ENCODE results near the gene THAP10. TPM values are rescaled to one million over a fixed set of nuclear protein-coding genes. Genes with fewer than 3 reads are reported as not detected.

Gene THAP10
- total RNA-seq, 1 experiment from 2014 or later: 6.6 TPM

DNA sequence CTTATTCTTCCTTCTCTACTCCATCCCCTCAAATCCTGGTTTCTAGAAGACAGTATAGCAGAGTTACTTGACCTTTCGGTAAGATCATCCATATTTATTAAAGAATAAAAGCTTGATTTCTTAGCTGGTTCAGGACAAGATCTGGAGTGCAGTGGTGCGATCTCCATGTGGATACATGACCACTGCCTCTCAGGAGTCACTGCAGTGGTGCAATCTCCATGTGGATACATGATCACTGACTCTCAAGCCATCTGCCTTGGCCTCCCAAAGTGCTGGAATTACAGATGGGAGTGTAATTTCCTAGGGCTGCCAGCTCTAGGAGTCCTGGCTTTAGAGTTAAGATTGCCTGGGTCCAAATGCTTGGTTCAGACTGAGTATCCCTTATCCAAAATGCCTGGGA lies 54.8 kb downstream of the THAP10 start:
- H3K4me3 ChIP-seq (ENCODE audit: low read depth, low read length, poor library complexity, severe bottlenecking): no peak overlapping the region
- TF ChIP-seq EZH2 (IDR thresholded peaks at IDR 0.05; ENCODE audit: borderline replicate concordance, low read depth, low read length, poor library complexity, severe bottlenecking): no peak
- TF ChIP-seq, protein P1, sequence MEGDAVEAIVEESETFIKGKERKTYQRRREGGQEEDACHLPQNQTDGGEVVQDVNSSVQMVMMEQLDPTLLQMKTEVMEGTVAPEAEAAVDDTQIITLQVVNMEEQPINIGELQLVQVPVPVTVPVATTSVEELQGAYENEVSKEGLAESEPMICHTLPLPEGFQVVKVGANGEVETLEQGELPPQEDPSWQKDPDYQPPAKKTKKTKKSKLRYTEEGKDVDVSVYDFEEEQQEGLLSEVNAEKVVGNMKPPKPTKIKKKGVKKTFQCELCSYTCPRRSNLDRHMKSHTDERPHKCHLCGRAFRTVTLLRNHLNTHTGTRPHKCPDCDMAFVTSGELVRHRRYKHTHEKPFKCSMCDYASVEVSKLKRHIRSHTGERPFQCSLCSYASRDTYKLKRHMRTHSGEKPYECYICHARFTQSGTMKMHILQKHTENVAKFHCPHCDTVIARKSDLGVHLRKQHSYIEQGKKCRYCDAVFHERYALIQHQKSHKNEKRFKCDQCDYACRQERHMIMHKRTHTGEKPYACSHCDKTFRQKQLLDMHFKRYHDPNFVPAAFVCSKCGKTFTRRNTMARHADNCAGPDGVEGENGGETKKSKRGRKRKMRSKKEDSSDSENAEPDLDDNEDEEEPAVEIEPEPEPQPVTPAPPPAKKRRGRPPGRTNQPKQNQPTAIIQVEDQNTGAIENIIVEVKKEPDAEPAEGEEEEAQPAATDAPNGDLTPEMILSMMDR (conservative IDR thresholded peaks at IDR 0.05; ENCODE audit: low read depth, low read length): no peak
- H3K27me3 ChIP-seq (replicated peaks; ENCODE audit: insufficient read depth, low read depth, low read length, poor library complexity): no peaks in the 10 kb centered on the region
- POLR2A ChIA-PET (ENCODE audit: low non-redundant PET): no interaction called here
- H3K4me1 ChIP-seq (ENCODE audit: insufficient read depth, low read length, poor library complexity, severe bottlenecking): peaks cover 25% of the 10 kb centered on the region
- intact Hi-C loops (cut with micrococcal nuclease; ENCODE audit: unreplicated experiment): no loop called here
- no peak overlapping the region for H3K27ac ChIP-seq (ENCODE audit: low read depth, low read length, poor library complexity, severe bottlenecking)
- BruUV-seq (replicated peaks): no TSS peak
- H3K9me3 ChIP-seq (ENCODE audit: low read depth, low read length, poor library complexity, severe bottlenecking): no peaks in the 10 kb centered on the region
- CTCF ChIA-PET: no interaction called here
- peaks cover 18% of the 10 kb centered on the region for H3K36me3 ChIP-seq (ENCODE audit: insufficient read depth, low read length, poor library complexity, severe bottlenecking)
- no peak for DNase-seq (ENCODE audit: low spot score)

DNA sequence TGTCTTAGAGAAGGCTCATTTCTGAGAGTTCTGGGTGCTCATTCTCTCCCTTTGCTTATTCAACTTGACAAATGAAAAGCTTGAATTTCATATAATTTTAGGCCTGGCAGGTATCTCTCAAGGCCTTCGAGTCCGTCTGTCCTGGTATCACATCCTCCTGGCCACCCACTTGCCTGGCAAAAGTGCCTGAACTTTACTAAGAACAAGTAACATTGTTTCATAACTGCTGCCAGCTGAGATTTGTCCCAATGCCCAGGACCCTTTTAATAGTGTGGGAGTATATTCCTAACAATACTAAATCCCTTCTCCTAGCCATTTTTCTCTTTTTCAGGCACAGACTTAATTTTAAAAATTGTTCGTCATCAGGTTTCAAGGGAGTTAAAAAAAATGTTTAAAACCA lies 56.4 kb downstream of the THAP10 start:
- CTCF ChIA-PET: no interaction called here
- Histone ChIP-seq H3K27me3 (replicated peaks; ENCODE audit: insufficient read depth, low read depth, low read length, poor library complexity) (no peaks in the 10 kb centered on the region), H3K36me3 (ENCODE audit: insufficient read depth, low read length, poor library complexity, severe bottlenecking) (peaks cover 25% of the 10 kb centered on the region), H3K27ac (ENCODE audit: low read depth, low read length, poor library complexity, severe bottlenecking) (no peak overlapping the region), H3K4me3 (ENCODE audit: low read depth, low read length, poor library complexity, severe bottlenecking) (no peak overlapping the region), H3K4me1 (ENCODE audit: insufficient read depth, low read length, poor library complexity, severe bottlenecking) (peaks cover 31% of the 10 kb centered on the region), H3K9me3 (ENCODE audit: low read depth, low read length, poor library complexity, severe bottlenecking) (no peaks in the 10 kb centered on the region)
- TF ChIP-seq, protein P1 (conservative IDR thresholded peaks at IDR 0.05; ENCODE audit: low read depth, low read length): no peak
- no peak for TF ChIP-seq EZH2 (IDR thresholded peaks at IDR 0.05; ENCODE audit: borderline replicate concordance, low read depth, low read length, poor library complexity, severe bottlenecking)
- intact Hi-C loops (cut with micrococcal nuclease; ENCODE audit: unreplicated experiment): no loop called here
- BruUV-seq (replicated peaks): no TSS peak
- POLR2A ChIA-PET (ENCODE audit: low non-redundant PET): no interaction called here
- no peak for DNase-seq (ENCODE audit: low spot score)

DNA sequence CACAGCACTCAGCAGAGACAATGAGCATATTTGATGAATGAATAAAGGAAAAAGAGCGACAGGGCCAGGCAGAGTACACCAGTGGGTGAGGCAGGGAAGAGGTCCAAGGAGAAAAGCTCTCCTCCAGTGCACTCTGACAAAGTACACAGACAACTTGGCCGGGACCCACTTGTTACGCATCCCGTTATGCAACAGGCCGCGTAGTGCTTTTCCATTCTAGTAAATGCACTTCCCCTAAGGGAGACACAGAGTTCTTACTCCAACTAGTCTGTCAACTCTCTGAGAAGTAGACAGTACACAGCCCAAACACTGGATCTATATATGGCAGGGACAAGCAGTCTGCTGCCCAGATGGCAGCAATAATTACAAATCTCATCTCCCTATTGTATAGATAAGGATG lies 56.8 kb downstream of the THAP10 start:
- ChIA-PET CTCF (no interaction called here), POLR2A (ENCODE audit: low non-redundant PET) (no interaction called here)
- intact Hi-C loops (cut with micrococcal nuclease; ENCODE audit: unreplicated experiment): no loop called here
- TF ChIP-seq, protein P1 (conservative IDR thresholded peaks at IDR 0.05; ENCODE audit: low read depth, low read length): no peak
- no peak for TF ChIP-seq EZH2 (IDR thresholded peaks at IDR 0.05; ENCODE audit: borderline replicate concordance, low read depth, low read length, poor library complexity, severe bottlenecking)
- BruUV-seq (replicated peaks): no TSS peak
- no peak overlapping the region for H3K27ac ChIP-seq (ENCODE audit: low read depth, low read length, poor library complexity, severe bottlenecking)
- DNase-seq (ENCODE audit: low spot score): no peak
- H3K4me3 ChIP-seq (ENCODE audit: low read depth, low read length, poor library complexity, severe bottlenecking): no peak overlapping the region
- H3K36me3 ChIP-seq (ENCODE audit: insufficient read depth, low read length, poor library complexity, severe bottlenecking): peaks cover 25% of the 10 kb centered on the region
- no peaks in the 10 kb centered on the region for H3K9me3 ChIP-seq (ENCODE audit: low read depth, low read length, poor library complexity, severe bottlenecking)
- peaks cover 31% of the 10 kb centered on the region for H3K4me1 ChIP-seq (ENCODE audit: insufficient read depth, low read length, poor library complexity, severe bottlenecking)
- H3K27me3 ChIP-seq (replicated peaks; ENCODE audit: insufficient read depth, low read depth, low read length, poor library complexity): no peaks in the 10 kb centered on the region

All from A673 (cell line).